Muscle layer of colon (tissue), 2 donors: ENCODE results near the gene ERBB4.

Source experiments
- H3K27ac ChIP-seq: one replicate; pipeline ENCODE4 v1.7.0; 2013; ENCODE audit warnings: low read depth, mild to moderate bottlenecking, low read length, moderate library complexity
- H3K27me3 ChIP-seq, 2 donors: one replicate each; pipeline ENCODE4 v1.7.0; 2013; ENCODE audit warnings: low read length in 2 of 2, mild to moderate bottlenecking in 2 of 2; ENCODE audit not compliant: insufficient read depth in 2 of 2, control insufficient read depth in 1 of 2
- H3K36me3 ChIP-seq: one replicate; pipeline ENCODE4 v1.7.0; 2013; ENCODE audit warnings: mild to moderate bottlenecking, low read length; ENCODE audit not compliant: insufficient read depth
- H3K4me1 ChIP-seq: one replicate; pipeline ENCODE4 v1.7.0; 2013; ENCODE audit warnings: mild to moderate bottlenecking, low read length; ENCODE audit not compliant: insufficient read depth
- H3K4me3 ChIP-seq, 2 donors: one replicate each; pipeline ENCODE4 v1.7.0; 2013; ENCODE audit warnings: low read length in 2 of 2, low read depth in 1 of 2, mild to moderate bottlenecking in 1 of 2, moderate library complexity in 1 of 2
- H3K9ac ChIP-seq: one replicate; pipeline ENCODE4 v1.7.0; 2013; ENCODE audit warnings: low read length
- H3K9me3 ChIP-seq: one replicate; pipeline ENCODE4 v1.7.0; 2013; ENCODE audit warnings: mild to moderate bottlenecking, low read length
- donor health status: abdominal sarcoma.
- donor health status: Adenocarcinoma of cecum.

The ERBB4 gene

GRCh38 chr2:212424082-212424481 lies 114.5 kb downstream of the ERBB4 start:
- no peak overlapping the region for H3K27ac ChIP-seq
- no peak overlapping the region for H3K4me3 ChIP-seq
- H3K36me3 ChIP-seq = no peaks in the 10 kb centered on the region
- H3K9me3 ChIP-seq = no peaks in the 10 kb centered on the region
- H3K4me1 ChIP-seq = no peaks in the 10 kb centered on the region
- no peak overlapping the region for H3K9ac ChIP-seq
- no peaks in the 10 kb centered on the region for H3K27me3 ChIP-seq

- Histone ChIP-seq H3K9me3 (no peaks in the 10 kb centered on the region), H3K4me3 (no peak overlapping the region), H3K27me3 (no peaks in the 10 kb centered on the region), H3K4me1 (no peaks in the 10 kb centered on the region), H3K36me3 (no peaks in the 10 kb centered on the region), H3K27ac (no peak overlapping the region), H3K9ac (no peak overlapping the region)
These were observed 115.5 kb downstream of the ERBB4 start for GRCh38 chr2:212423089-212423488.

- no peaks in the 10 kb centered on the region for H3K9me3 ChIP-seq
- H3K27ac ChIP-seq = no peak overlapping the region
- H3K36me3 ChIP-seq = no peaks in the 10 kb centered on the region
- no peak overlapping the region for H3K4me3 ChIP-seq
- H3K4me1 ChIP-seq = no peaks in the 10 kb centered on the region
- no peaks in the 10 kb centered on the region for H3K27me3 ChIP-seq
- H3K9ac ChIP-seq = no peak overlapping the region
These were observed 116.9 kb downstream of the ERBB4 start for GRCh38 chr2:212421556-212422334.

DNA sequence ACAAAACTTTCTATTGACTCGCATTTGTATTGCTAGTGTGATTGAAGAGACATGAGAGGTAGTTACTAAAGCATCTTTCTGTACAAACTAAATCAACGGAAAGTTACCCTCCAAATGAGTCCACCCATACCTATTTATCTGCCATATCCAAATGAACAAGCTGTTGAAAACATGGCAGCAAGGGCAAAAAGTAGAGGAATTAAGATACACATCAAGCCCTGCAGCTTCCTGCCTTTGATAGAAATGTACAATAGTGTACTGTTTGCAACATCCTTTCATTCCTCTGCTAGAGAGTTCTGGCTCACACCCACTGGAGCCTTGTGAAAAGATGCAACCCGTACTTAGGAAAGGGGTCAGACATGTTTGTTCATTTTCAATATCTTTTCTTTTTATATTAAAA lies 122.5 kb downstream of the ERBB4 start:
- H3K27me3 ChIP-seq = no peaks in the 10 kb centered on the region
- H3K9ac ChIP-seq = no peak overlapping the region
- H3K9me3 ChIP-seq = no peaks in the 10 kb centered on the region
- no peak overlapping the region for H3K27ac ChIP-seq
- no peaks in the 10 kb centered on the region for H3K36me3 ChIP-seq
- no peak overlapping the region for H3K4me3 ChIP-seq
- no peaks in the 10 kb centered on the region for H3K4me1 ChIP-seq

DNA sequence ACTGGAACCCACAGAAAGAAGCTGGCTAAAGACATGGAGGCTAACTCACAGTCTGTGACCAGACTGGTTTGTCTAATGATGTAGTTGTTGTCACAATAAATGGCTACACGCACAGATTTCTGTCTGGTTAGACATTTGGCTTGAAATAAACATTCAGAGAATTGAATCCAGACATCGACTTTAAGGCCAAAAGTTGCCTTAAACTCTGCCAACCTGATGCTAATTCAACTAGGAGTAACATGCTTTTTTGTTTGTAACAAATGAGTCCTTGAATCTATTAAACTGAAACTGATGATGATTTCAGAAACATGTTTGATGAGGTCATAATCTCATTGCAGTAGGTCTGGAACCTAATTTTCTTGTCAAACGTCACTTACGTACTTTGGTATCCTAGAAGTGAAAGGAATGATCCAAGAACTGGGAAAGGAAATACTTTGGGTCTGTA lies 123.8 kb downstream of the ERBB4 start:
- Histone ChIP-seq H3K27ac (no peak overlapping the region), H3K27me3 (no peaks in the 10 kb centered on the region), H3K4me3 (no peak overlapping the region), H3K36me3 (no peaks in the 10 kb centered on the region), H3K4me1 (no peaks in the 10 kb centered on the region), H3K9ac (no peak overlapping the region), H3K9me3 (no peaks in the 10 kb centered on the region)

GRCh38 chr2:212409560-212409959 lies 129.0 kb downstream of the ERBB4 start:
- no peak overlapping the region for H3K9ac ChIP-seq
- H3K4me3 ChIP-seq = no peak overlapping the region
- no peaks in the 10 kb centered on the region for H3K36me3 ChIP-seq
- no peaks in the 10 kb centered on the region for H3K9me3 ChIP-seq
- H3K27ac ChIP-seq = no peak overlapping the region
- no peaks in the 10 kb centered on the region for H3K27me3 ChIP-seq
- no peaks in the 10 kb centered on the region for H3K4me1 ChIP-seq

- Histone ChIP-seq H3K4me3 (no peak overlapping the region), H3K27ac (no peak overlapping the region), H3K27me3 (no peaks in the 10 kb centered on the region), H3K36me3 (no peaks in the 10 kb centered on the region), H3K9ac (no peak overlapping the region), H3K9me3 (no peaks in the 10 kb centered on the region), H3K4me1 (no peaks in the 10 kb centered on the region)
These were observed 130.1 kb downstream of the ERBB4 start for GRCh38 chr2:212408524-212408923.

- Histone ChIP-seq H3K4me1 (no peaks in the 10 kb centered on the region), H3K36me3 (no peaks in the 10 kb centered on the region), H3K9ac (no peak overlapping the region), H3K9me3 (no peaks in the 10 kb centered on the region), H3K27me3 (no peaks in the 10 kb centered on the region), H3K4me3 (no peak overlapping the region), H3K27ac (no peak overlapping the region)
These were observed 131.9 kb downstream of the ERBB4 start for GRCh38 chr2:212406716-212407115.

- H3K27ac ChIP-seq = no peak overlapping the region
- no peaks in the 10 kb centered on the region for H3K9me3 ChIP-seq
These were observed 136.3 kb downstream of the ERBB4 start for GRCh38 chr2:212402316-212402715.

DNA sequence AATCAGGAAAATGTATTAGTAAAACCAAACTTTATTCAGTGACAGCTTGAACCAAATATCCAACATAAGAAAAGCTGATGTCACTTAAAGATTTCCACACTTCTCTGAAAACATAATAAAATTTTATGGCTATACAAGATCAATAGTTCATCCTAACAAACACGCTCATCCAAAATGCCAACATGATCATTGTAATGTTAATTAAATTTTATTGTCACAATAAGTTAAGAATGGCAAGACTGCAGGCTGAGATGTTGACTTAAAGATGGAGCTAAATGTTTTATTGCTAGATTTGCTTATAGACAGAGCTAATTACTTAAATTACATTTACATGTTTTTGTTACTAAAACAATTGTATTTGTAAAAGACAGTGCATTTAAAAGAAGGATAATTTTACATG lies 140.3 kb downstream of the ERBB4 start:
- Histone ChIP-seq H3K9me3 (no peaks in the 10 kb centered on the region), H3K27ac (no peak overlapping the region), H3K27me3 (no peaks in the 10 kb centered on the region), H3K36me3 (no peaks in the 10 kb centered on the region), H3K4me3 (no peak overlapping the region), H3K4me1 (no peaks in the 10 kb centered on the region), H3K9ac (no peak overlapping the region)

More at GRCh38 chr2:212402316-212402715, 136.3 kb downstream of the ERBB4 start:
- Histone ChIP-seq H3K36me3 (no peaks in the 10 kb centered on the region), H3K4me1 (no peaks in the 10 kb centered on the region), H3K27me3 (no peaks in the 10 kb centered on the region), H3K4me3 (no peak overlapping the region), H3K9ac (no peak overlapping the region)

DNA sequence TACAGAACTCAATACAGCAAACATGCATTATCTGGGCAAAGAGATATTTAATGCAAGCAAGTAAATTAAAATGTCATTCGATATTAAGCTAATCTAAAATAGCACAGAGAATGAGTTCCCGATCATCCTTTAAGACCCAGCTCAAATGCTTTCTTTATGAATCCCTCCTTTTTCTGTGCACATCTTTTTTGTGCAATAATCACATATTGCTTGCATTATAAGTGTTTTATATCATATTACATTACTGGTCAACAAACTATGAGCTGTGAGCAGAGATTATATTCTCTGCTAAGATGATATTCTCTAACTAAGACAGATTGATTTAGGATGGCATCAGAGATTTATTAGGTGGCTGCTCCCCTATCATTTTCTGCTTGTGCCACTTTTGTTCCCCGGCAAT lies 146.1 kb downstream of the ERBB4 start:
- no peak overlapping the region for H3K27ac ChIP-seq
- H3K4me1 ChIP-seq = no peaks in the 10 kb centered on the region
- no peaks in the 10 kb centered on the region for H3K36me3 ChIP-seq
- no peak overlapping the region for H3K9ac ChIP-seq
- H3K9me3 ChIP-seq = no peaks in the 10 kb centered on the region
- H3K4me3 ChIP-seq = no peak overlapping the region
- H3K27me3 ChIP-seq = no peaks in the 10 kb centered on the region

DNA sequence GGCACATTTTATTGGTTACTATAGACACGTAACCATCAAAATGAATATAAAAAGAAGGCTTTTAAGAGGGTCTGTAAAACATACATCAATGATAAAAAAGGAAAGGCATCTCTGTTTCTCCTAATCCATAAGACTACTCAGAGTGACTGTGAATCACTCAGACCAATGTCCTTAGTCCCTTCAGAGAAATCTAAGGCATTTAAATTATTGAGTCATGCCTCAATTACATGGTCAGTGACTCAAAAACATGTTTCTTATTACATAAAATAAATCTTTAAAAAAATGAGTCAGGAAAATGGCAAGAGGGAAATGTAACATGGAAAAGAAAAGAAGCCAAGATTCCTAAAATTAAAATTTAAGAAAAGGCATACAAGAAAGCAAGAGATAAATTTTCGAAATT lies 146.6 kb downstream of the ERBB4 start:
- H3K4me1 ChIP-seq = no peaks in the 10 kb centered on the region
- H3K36me3 ChIP-seq = no peaks in the 10 kb centered on the region
- H3K27ac ChIP-seq = no peak overlapping the region

More for the DNA sequence above, 146.6 kb downstream of the ERBB4 start:
- H3K9me3 ChIP-seq = no peaks in the 10 kb centered on the region
- H3K9ac ChIP-seq = no peak overlapping the region
- no peaks in the 10 kb centered on the region for H3K27me3 ChIP-seq
- H3K4me3 ChIP-seq = no peak overlapping the region
